HG03039 (cell line): Measurements from ENCODE around the gene SLC39A11.

Source experiments
- ATAC-seq: cut with Tn5 transposase; IDR thresholded peaks from one replicate; pipeline ENCODE4 v1.9.1; 2021; ENCODE audit warnings: mild to moderate bottlenecking, moderate library complexity; ENCODE audit not compliant: unreplicated experiment

The SLC39A11 gene

GRCh38 chr17:72707881-72708280, 384.6 kb downstream of the SLC39A11 start:
- ATAC-seq = no peak

GRCh38 chr17:72706396-72706981, 386.0 kb downstream of the SLC39A11 start:
- ATAC-seq = peak; percentile 16

- peak; percentile 62 for ATAC-seq
Measured at GRCh38 chr17:72705905-72706395, 386.5 kb downstream of the SLC39A11 start.

GRCh38 chr17:72702998-72703397, 389.5 kb downstream of the SLC39A11 start:
- ATAC-seq = no peak

GRCh38 chr17:72702136-72702735, 390.3 kb downstream of the SLC39A11 start:
- ATAC-seq = no peak

GRCh38 chr17:72700226-72700625, 392.3 kb downstream of the SLC39A11 start:
- ATAC-seq = no peak

GRCh38 chr17:72699545-72699944, 392.9 kb downstream of the SLC39A11 start:
- no peak for ATAC-seq

GRCh38 chr17:72697602-72698146, 394.8 kb downstream of the SLC39A11 start:
- ATAC-seq = no peak

- ATAC-seq = no peak
Measured at GRCh38 chr17:72696721-72697120, 395.8 kb downstream of the SLC39A11 start.

- no peak for ATAC-seq
Measured at GRCh38 chr17:72696156-72696555, 396.3 kb downstream of the SLC39A11 start.

GRCh38 chr17:72693956-72694355, 398.5 kb downstream of the SLC39A11 start:
- ATAC-seq = no peak

GRCh38 chr17:72693151-72693878, 399.2 kb downstream of the SLC39A11 start:
- no peak for ATAC-seq

GRCh38 chr17:72692676-72693075, 399.8 kb downstream of the SLC39A11 start:
- ATAC-seq = no peak

- no peak for ATAC-seq
Measured at GRCh38 chr17:72691586-72691985, 400.9 kb downstream of the SLC39A11 start.

- no peak for ATAC-seq
Measured at GRCh38 chr17:72691017-72691416, 401.5 kb downstream of the SLC39A11 start.

- no peak for ATAC-seq
Measured at GRCh38 chr17:72687886-72688285, 404.6 kb downstream of the SLC39A11 start.

- no peak for ATAC-seq
Measured at GRCh38 chr17:72684405-72685020, 408.0 kb downstream of the SLC39A11 start.

GRCh38 chr17:72683506-72684404, 408.7 kb downstream of the SLC39A11 start:
- no peak for ATAC-seq

- ATAC-seq = no peak
Measured at GRCh38 chr17:72682605-72683004, 409.9 kb downstream of the SLC39A11 start.

- no peak for ATAC-seq
Measured at GRCh38 chr17:72681844-72682243, 410.6 kb downstream of the SLC39A11 start.
